Right atrium auricular region (tissue), 2 donors: ENCODE measurements around the gene SLC39A7. TPM values are rescaled to one million over a fixed set of nuclear protein-coding genes. Genes with fewer than 3 reads are reported as not detected.

Source experiments
- DNase-seq: peaks from one replicate; pipeline ENCODE4 v3.0.0-alpha.2; 2019; ENCODE audit warnings: low spot score
- H3K27ac ChIP-seq, 2 donors: fragments of 200-600 bp; sonication (generic); 1 replicate in 1 of 2; 2 replicates in 1 of 2; pipeline ENCODE4 v1.5.1; 2016 to 2019
- H3K27me3 ChIP-seq, 2 donors: fragments of 200-600 bp; sonication (generic); one replicate each; pipeline versions ENCODE4 v1.5.1 to v1.6.0; 2017 to 2019
- H3K36me3 ChIP-seq: fragments of 200-600 bp; sonication (generic); one replicate; pipeline ENCODE4 v1.5.1; 2016
- H3K4me1 ChIP-seq, 2 donors: fragments of 200-600 bp; sonication (generic); one replicate each; pipeline versions ENCODE4 v1.5.1 to v1.6.0; 2017 to 2019
- H3K4me3 ChIP-seq, 2 donors: fragments of 200-600 bp; sonication (generic); 1 replicate in 1 of 2; 2 replicates in 1 of 2; pipeline ENCODE4 v1.5.1; 2017 to 2019; ENCODE audit warnings: mild to moderate bottlenecking in 1 of 2, moderate library complexity in 1 of 2
- H3K9me3 ChIP-seq, 2 donors: fragments of 200-600 bp; sonication (generic); one replicate each; pipeline ENCODE4 v1.5.1; 2019
- CTCF ChIP-seq, 2 donors: fragments of 200-600 bp; sonication (generic); IDR thresholded peaks; one replicate each; pipeline ENCODE4 v1.5.1; 2019; ENCODE audit warnings: antibody characterized with exemption in 2 of 2
- total RNA-seq, 2 donors: library from RNA; depleted of rRNA; stranded (reverse); fragments of >200 nt; gene quantifications; one replicate each; pipeline ENCODE4 v1.1.0, GENCODE V29; 2016

SLC39A7 gene
- total RNA-seq, 2 donors from 2014 or later = 67.0 to 70.0 TPM

- H3K4me1 ChIP-seq = peaks cover 0 to 26% of the 10 kb centered on the region in 2 donors
- peaks cover 14% of the 10 kb centered on the region for H3K36me3 ChIP-seq
- no peaks in the 10 kb centered on the region for H3K9me3 ChIP-seq
- H3K4me3 ChIP-seq = peak overlapping the region; percentile 33 to 61
- H3K27me3 ChIP-seq = no peaks in the 10 kb centered on the region
- DNase-seq = no peak
- no peak for TF ChIP-seq CTCF (IDR thresholded peaks at IDR 0.05)
- peak overlapping the region in 1 of 2 donors; percentile 42 for H3K27ac ChIP-seq
These were observed 12.1 kb downstream of the SLC39A7 start for GRCh38 chr6:33212857-33213165.

- Histone ChIP-seq H3K4me3 (peak overlapping the region; percentile 33 to 61), H3K27ac (peak overlapping the region in 1 of 2 donors; percentile 42), H3K9me3 (no peaks in the 10 kb centered on the region), H3K36me3 (peaks cover 14% of the 10 kb centered on the region), H3K27me3 (no peaks in the 10 kb centered on the region), H3K4me1 (peaks cover 0 to 26% of the 10 kb centered on the region in 2 donors)
- DNase-seq = no peak
- TF ChIP-seq CTCF (IDR thresholded peaks at IDR 0.05) = no peak
These were observed 12.7 kb downstream of the SLC39A7 start for GRCh38 chr6:33213166-33213988.

- H3K27me3 ChIP-seq = no peaks in the 10 kb centered on the region
- TF ChIP-seq CTCF (IDR thresholded peaks at IDR 0.05) = no peak
- H3K9me3 ChIP-seq = no peaks in the 10 kb centered on the region
- no peak for DNase-seq
- peak overlapping the region in 1 of 2 donors; percentile 61 for H3K4me3 ChIP-seq
- H3K27ac ChIP-seq = no peak overlapping the region
- H3K36me3 ChIP-seq = peaks cover 14% of the 10 kb centered on the region
- peaks cover 0 to 22% of the 10 kb centered on the region in 2 donors for H3K4me1 ChIP-seq
These were observed 13.3 kb downstream of the SLC39A7 start for GRCh38 chr6:33213989-33214335.

GRCh38 chr6:33215271-33216116 lies 14.8 kb downstream of the SLC39A7 start:
- Histone ChIP-seq H3K27ac (no peak overlapping the region), H3K27me3 (no peaks in the 10 kb centered on the region), H3K36me3 (peaks cover 4% of the 10 kb centered on the region), H3K4me1 (peaks cover 0 to 19% of the 10 kb centered on the region in 2 donors), H3K9me3 (no peaks in the 10 kb centered on the region), H3K4me3 (no peak overlapping the region)
- no peak for DNase-seq
- no peak for TF ChIP-seq CTCF (IDR thresholded peaks at IDR 0.05)

- H3K27me3 ChIP-seq = no peaks in the 10 kb centered on the region
- no peak for TF ChIP-seq CTCF (IDR thresholded peaks at IDR 0.05)
- no peak for DNase-seq
- no peak overlapping the region for H3K4me3 ChIP-seq
- no peak overlapping the region for H3K27ac ChIP-seq
- H3K36me3 ChIP-seq = no peaks in the 10 kb centered on the region
- no peaks in the 10 kb centered on the region for H3K9me3 ChIP-seq
- H3K4me1 ChIP-seq = peaks cover 0 to 19% of the 10 kb centered on the region in 2 donors
These were observed 15.5 kb downstream of the SLC39A7 start for GRCh38 chr6:33216117-33216649.
